GM18517 (cell line): ENCODE results near the gene BEST4.
"Not testable (repeated sequence)": the region's sequence is repeated elsewhere in the genome, so short reads cannot be mapped to it uniquely, and the experiment has no call there.

Experiments
- ATAC-seq: cut with Tn5 transposase; IDR thresholded peaks from one replicate; pipeline ENCODE4 v1.9.1; 2021; ENCODE audit warnings: mild to moderate bottlenecking, moderate library complexity; ENCODE audit not compliant: unreplicated experiment

BEST4 gene

DNA sequence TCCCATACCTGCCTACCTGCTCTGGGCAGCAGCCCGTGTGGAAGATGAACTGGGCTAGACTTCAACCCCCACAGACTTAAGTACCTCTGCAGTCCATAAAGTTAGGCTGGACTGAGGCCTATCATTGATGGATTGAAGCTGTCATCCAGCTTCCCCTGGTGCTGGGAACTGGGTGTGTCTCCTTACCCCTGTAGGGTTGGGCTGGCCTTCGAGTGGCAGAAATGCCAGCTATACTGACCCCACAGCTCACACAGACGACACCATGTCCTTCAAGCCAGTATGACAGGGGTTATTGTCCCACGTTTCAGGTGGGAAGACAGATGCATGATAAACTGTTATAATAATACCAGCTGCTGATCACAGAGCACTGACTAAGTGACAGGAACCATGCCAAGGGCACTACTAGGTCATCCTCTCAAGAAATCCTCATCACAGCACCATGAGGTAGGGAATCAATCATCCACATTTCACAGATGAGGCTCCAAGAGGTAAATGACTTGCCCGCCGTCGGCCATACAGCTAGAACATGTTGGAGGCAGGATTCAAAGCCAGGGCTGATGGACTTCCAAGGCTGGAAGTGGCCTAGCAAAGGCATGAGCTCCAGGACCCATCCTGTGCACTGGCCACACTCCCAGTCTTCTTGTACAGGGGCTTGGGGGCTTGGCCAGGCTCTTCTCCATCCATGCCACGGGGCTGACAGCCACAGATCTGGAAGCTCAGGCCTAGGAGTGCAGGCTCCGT is at the start of gene BEST4:
Gene BEST4 (minus strand): TSS at position 51 of the 741 bp plus-strand sequence. CDS start 465 bp downstream, outside the sequence.
- no peak for ATAC-seq

DNA sequence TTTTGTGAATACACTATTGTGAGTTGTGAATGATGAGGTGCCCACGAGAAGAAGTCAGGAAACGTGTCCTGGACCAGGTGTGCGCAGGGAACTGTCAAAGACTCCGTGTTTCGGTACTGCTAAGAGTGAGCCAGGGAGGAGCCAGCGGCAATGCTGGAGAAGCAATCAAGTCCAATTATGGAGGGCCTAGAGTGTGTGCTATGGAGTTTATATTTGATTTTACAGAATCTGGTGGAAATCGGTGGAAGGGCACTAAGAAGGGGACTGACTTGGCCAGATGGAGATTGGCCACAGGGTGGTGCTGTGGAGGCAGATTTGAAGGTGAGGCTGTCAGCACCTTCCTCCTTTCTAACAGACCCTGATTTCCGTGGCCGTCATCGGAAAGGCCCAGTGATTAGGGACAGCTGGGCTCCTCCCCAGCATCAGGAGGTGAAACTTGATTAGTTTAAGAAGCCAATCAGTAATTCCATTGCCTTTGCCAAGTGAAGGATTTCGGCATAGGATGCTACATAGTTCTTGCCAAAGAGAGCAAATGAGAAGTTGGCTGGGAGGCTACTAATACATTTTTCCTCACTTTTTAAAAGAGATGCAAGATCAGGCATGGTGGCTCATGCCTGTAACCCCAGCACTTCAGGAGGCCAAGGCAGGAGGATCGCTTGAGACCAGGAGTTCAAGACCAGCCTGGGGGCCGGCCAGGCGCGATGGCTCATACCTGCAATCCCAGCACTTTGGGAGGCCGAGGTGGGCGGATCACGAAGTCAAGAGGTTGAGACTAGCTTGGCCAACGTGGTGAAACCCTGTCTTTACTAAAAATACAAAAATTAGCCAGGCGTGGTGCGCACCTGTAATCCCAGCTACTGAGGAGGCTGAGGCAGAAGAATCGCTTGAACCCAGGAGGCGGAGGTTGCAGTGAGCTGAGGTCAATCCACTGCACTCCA is 48.0 kb upstream of the BEST4 start:
- ATAC-seq: peak; percentile 53

DNA sequence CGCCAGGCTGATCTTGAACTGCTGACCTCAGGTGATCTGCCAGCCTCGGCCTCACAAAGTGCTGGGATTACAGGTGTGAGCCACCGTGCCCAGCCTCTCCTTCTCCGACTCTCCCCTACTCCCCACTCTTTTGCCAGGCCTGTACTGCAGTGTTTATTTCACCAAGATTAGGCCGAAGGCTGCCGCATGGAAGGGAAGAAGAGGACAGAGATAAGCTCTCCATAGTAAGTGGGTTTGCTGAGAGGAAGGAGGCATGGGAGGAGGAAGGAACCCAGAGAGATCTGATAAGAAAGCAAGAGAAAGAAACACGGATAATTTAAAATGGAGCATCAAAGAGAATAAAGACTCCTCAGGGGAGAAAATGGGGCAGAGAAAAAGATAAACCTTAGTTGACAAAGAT is 46.4 kb upstream of the BEST4 start:
- no peak for ATAC-seq

DNA sequence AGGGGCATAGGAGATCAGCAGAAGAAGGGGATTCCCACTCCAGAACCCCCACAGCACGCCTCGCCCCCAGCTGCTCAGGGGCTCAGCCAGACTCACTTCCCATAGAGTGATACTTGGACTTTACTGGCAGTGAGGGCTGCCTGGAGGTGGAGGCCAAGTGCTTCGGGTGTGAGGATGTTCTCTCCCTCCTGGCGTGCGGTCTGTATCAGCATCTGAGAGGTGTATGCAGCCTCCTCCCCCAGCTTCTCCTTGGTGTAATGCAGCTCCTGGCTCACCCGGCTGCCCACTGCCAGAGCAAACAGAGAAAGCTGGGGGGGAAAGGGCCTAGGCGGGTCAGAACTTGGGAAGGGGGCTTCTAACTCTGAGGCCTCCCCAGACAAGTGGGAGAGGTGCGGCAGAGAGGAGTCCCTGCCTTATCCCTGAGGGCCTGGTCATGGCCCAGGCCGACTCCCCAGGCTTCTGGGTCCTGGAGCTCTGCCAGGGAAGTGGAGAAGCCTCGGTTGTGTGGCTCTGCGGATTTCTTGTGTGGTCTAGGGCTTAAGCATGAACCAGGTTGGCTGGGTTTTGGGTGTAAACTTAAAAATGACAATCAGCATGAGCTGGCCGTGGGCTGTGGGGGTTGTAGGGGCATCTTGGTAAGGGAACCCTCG is 44.2 kb upstream of the BEST4 start:
- ATAC-seq: no peak

DNA sequence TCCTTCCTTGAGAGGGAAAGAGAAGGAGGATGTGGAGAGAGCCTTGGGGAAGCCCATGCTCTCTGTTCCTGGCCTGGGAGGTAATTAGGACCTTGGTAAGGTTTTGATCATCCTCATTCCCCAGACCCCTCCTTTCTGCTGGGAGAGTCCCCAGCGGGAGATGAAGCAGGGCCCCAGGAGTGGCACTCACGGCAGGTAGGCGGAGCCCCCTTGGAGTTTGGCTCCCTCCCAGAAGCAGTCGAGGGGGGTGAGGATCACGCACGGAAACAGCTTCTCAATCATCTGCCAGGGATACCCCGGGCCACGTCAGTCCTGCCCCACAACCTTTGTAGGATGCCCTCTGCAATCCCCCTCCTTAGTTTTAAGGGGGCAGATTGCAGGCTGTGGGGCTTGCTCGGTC is 43.5 kb upstream of the BEST4 start:
- no peak for ATAC-seq

DNA sequence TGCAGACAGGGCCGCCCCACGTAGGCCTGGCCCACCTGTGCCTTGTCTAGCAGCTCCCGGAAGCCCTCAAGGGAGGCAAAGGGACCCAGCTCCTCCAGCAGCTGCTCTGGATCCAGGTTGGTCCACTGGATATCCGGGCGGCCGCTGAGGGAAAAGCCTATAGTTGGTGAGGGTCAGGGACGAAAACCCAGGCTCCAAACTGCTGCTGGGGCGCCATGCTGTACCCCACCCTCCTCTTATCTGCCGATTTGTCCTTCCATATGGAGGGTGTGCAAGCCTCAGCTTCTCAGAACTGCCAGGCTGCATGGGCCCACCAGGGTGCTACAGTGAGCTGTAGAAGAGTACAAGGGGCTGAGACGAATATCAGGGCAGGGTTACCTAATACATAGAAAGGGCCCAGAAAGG is 42.9 kb upstream of the BEST4 start:
- no peak for ATAC-seq

DNA sequence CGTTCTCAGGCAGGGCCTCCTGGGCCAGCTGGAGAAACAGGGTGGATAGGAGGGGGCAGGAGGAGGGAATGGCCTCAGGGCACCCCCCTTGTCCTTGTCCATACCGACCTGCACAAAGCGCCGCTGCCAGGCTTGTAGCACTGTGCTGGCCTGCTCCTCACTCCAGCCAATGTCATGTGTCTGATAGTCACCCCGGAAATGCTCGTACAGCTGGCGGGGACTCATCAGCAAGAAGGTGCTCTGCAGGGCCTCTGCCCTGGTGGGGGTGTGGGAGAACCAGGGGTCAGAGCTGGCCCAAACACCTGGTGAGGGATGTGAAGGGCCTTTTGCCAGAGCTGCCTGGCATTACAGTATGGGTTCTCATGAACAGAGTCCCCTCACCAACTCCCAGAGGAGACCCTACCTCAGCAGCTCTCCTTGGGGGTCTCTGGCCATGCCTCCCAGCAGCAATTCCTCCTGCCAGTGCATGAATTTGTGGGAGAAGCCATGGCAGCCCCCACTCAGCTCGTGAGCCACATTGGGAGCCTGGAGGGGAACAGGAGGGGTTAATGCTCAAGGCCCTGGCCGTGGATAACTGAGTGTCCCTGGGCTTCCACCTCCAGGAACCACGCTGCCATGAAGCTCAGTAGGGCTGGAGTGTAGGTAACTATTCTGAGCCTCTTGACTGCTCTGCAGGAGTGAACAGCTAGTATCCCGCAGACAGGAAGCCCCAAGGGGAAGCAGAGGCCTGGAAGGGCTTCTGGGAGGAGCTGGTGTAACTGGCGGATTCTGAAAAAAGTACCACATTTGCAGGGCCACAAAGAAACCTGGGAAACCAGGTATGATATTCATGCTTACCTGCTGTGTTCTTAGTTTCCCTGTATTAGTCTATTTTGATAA is 41.8 kb upstream of the BEST4 start:
- ATAC-seq: no peak

DNA sequence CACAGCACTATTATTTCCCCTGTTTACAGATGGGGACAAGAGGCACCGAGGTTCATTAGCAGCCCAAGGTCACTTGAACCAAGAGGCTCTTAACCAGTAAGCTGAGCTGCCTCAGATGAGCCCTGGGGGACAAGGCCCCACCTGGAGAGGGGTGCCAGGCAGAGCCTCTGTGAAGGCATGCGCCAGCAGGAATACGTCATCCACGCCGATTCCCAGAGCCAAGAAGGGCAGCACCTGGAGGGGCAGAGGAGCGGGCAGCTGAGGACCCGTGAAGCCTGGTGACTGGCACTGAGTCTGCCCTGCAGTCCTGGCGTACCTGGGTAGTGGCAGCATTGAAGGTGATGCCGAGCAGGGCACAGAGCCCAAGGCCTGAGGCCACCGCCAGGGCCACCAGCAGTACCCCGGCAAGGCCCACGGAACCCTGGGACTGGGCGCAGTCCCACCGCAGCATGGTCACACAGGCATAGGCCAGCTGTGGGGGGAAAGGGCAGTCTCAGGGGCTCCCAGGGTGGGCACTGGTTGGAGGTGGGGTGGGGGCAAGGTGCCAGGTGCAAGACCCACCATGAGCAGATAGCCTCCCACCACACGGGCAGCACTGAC is 41.0 kb upstream of the BEST4 start:
- no peak for ATAC-seq

DNA sequence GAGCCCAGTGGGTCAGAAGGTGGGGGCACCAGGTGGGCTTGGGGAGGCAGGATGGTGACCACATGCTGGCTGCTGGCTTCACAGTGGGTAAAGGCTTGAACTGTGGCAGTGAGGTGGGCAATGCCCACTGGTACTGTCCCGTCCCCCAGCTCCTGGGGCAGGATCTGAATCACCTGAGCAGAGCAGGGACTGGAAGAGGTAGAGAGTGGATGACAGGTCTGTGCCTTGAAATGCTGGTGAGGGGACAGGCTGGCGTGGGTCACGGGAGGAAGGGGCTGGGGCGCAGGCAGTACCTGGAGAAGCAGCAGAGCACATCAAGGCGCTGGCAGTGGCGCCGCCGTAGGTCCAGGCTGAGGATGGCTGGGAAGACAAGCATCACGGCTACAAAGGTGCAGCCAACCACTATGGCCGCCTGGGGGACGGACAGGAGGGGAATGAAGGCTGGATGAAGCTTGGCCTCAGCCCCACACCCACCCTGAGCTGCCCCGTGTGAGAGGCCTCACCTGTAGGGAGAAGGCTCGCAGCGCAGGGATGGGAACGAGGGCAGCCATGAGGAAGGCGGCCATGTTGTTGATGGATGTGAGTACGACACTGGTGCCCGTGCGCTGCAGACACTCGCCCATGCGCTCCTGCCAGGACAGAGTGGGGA is 40.2 kb upstream of the BEST4 start:
- no peak for ATAC-seq

DNA sequence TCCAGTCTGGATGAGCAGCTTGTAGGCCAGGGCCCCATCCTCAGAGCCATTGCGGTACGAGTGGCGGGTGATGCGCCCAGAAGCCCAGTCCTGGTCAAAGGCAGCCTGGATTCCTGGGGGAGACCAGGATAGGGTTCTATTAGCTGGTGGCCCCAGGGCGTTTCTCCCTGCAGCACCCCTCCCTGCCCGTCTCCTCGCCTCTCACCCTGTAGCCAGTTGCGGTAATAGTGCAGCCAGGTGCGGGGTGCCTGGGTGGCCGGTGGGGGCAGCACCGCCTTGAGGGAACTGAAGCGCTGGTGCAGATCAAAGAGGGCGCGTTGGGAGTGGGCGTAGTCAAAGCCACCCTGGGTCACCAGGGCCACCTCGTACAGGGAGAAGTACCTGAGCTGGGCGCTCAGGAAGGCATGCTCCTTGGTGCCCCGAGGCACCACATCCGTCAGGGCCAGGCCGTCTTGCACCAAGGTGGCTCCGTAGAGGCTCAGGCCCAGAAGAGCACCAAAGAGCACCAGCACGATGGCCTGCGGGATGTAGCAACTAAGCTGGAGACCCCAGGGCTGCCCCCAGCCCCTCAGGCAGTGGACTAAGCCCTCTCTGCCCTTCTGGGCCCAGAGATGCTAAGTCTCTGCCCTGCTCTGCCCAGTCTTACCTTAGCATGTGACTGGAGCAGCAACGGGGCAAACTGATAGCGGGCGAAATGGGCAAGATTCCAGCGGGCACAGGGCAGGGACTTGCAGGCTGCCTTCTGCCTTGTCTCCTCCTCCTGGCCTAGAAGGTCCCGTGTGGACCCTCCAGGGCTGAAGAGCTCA is 39.4 kb upstream of the BEST4 start:
- no peak for ATAC-seq

DNA sequence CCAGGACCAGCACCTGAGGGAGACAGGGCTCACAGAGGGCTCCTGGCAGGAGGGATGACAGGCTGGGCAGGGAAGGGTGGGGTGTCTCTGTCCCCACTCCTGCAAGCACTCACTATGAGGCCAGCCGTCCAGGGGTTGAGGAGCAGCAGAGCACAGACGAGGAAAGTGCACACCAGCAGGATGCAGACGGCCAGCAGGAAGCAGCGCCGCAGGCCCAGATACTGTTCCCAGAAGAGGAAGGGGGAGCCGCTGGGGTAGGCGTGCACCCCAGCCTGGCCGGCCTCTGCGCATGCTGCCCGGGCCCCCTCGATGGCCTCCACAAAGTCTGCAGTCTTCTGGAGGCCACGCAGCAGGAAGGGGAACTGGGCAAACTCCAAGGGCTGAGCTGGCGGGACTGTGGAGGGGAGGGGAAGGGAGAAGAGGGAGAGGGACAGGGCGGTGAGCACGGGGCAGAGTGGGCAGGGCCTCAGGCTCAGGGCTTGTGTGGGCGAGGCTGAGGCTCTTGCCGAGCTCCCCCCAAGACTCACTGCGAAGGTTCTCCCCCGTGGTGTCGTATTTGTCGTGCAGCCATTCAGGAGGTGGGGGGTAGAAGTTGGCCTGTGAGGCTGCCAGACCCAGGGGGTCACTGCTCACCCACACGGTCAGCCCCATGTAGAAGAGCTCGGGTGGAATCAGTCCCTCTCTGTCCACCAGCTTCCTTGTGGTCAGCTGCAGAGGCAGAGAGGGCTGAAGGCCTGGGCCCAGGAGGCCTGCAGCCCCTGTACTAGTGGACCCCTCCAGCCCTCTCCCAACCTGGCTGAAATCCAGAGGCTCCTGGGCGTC is 38.6 kb upstream of the BEST4 start:
- ATAC-seq: no peak

DNA sequence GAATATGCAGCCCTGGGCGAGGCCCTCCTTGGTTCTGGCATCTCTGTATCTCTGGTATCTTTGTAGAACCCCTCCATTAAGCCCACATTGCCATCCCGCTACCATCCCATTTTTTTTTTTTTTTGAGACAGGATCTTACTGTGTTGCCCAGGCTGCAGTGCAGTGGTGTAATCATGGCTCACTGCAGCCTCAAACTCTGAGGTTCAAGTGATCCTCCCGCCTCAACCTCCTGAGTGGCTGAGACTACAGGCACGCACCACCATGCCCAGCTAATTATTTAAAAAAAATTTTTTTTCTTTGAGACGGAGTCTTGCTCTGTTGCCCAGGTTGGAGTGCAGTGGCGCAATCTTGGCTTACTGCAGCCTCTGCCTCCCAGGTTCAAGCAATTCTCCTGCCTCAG is 36.4 kb upstream of the BEST4 start:
- not testable (repeated sequence) for ATAC-seq

DNA sequence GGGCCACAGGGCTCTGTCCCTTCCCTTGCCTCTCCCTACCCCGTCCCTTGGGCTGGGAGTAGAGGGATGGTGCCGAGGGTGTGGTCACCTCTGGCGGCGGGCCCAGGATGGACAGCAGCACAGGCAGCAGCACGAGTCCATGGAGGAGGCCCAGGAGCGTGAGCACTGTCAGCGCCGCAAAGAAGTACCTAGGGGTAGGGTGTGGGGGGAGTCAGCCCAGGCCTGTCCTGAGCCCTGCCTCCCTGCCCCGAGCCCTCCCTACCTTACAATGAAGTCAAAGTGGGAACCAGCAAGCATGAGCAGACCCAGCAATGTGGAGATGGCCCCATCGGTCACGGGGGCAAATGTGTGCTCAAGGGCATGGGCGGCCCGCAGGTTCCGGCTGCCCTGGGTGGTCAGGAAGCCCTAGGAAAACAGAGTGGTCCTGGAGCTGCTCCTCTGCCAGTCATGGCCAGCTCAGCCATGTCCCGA is 35.0 kb upstream of the BEST4 start:
- no peak for ATAC-seq

DNA sequence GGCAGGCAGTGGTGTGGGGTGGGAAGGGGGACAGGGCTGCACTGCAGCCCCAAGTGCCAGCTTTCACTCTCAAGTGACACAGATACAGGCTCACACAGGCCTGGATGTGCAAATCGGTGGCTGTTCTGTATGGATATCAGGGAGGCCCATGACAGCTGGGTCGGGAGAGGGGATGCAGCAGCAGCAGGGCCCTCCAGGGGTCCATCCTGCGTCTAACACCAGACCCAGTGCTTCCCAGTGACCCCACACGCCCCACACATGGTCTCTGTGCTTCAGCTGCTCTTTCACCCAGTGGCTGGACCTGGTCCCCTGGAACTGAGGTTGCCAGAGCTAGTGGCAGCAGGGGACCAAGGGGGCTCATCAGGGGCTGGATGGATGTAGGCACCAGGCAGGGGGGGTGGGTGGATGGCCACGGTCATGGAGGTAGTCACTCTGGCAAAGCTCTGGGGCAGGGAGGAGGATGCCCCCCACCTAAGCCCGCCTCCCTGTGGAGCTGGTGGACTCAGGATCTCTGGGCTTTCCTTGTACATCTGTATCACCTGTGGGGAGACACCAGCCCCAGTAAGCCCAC is 34.2 kb upstream of the BEST4 start:
- no peak for ATAC-seq

DNA sequence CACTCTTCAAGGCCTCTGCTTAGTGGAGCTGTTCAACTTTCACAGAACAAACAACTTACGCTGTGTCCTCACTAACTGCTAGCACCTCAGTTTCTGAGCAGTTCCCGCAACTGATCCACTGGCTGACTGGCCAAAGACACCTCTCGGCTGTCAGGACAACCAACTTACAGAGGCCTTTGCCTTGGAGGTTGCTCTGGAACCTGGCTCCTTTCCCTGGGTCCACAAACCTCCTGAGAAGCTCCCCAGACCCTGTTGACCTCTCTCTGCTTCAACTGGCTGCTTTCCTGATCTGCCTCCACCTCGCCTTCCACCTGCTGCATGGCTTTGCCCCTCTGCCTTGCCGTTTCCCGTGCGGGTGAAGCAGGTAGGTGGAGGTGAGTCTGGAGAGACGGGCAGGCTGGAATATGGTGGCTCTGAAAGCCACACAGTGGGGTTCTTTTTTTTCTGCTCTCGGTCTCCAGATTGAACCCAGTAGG is 33.3 kb upstream of the BEST4 start:
- ATAC-seq: no peak

DNA sequence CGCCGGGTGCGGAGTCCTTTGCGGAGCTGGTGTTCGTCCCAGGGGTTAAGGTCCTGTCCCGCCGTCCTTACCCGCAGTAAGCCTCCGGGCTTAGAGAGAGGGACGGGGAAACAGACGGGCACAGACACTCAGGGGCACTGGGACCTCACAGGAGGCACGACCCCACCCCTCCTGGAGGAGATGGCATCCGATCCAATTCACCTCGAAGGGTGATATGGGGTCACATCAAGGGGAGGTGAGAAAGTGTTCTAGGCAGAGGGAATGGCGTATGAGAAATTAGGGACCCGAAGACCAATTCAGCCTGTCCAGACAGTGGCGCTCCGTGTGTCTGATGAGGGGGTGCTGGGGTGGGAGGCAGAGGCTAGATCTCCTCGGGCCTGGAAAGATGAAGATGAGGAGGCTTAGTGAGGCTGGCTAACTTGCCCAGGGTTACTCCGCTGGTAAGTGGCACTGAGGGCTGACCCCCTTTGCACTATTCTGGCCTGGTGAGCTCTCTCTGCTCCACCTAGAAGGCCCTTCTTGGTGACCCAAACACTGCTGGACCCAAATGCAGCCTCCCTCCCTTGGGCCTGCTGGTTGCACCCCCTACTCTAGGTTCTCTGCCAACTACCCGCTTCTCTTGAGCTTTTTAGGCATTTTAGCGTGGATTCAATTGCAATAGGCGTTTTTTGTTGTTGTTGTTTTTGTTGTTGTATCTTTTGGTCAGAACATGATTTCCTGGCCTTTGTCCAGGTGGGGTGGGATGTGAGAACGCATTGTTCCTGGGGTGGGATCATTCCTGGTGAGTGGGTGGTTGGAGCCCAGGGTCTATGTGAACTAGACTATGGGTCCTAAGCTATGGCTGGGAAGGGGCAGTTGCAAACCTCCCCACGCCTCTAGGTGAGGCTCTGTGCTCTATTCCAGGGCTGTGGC is 32.6 kb upstream of the BEST4 start:
- ATAC-seq: no peak
